ENCODE measurements around the gene AOX1.

GRCh38 chr2:200596774-200597570 lies 11.2 kb downstream of the AOX1 start:
- no peak for TF ChIP-seq CTCF (IDR thresholded peaks at IDR 0.05; ENCODE audit: low read length)
- no peak for TF ChIP-seq EZH2 (optimal IDR thresholded peaks at IDR 0.05; ENCODE audit: low read depth, low read length)

Data from MM.1S (cell line).